Stimulated activated CD8-positive, alpha-beta memory T cell treated with anti-CD3 and anti-CD28 coated beads, Interleukin-7, amount 100 ng/mL, for 48 hours (primary cell): Measurements from ENCODE around the gene ITPK1.

Experiments used
- DNase-seq, 2 donors: peaks; one replicate each; pipeline ENCODE4 v3.0.0-alpha.2; 2020; ENCODE audit warnings: low read depth in 1 of 2; ENCODE audit errors: extremely low read depth in 1 of 2

The ITPK1 gene

GRCh38 chr14:92928258-92928629 is 187.5 kb downstream of the ITPK1 start:
- no peak for DNase-seq

GRCh38 chr14:92927349-92928257 is 188.1 kb downstream of the ITPK1 start:
- DNase-seq: no peak

- DNase-seq: no peak
Measured at GRCh38 chr14:92926931-92927330, 188.8 kb downstream of the ITPK1 start.

GRCh38 chr14:92926180-92926845 is 189.4 kb downstream of the ITPK1 start:
- DNase-seq: no peak

- no peak for DNase-seq
Measured at GRCh38 chr14:92925446-92925845, 190.3 kb downstream of the ITPK1 start.

- DNase-seq: no peak
Measured at GRCh38 chr14:92924247-92924646, 191.5 kb downstream of the ITPK1 start.

- DNase-seq: no peak
Measured at GRCh38 chr14:92923744-92924103, 192.0 kb downstream of the ITPK1 start.

GRCh38 chr14:92922883-92923743 is 192.6 kb downstream of the ITPK1 start, which contains the start of gene CHGA:
Gene CHGA, plus strand, starts transcription at chr14:92923150. Its CDS starts 210 bp downstream, at chr14:92923360.
- no peak for DNase-seq

- no peak for DNase-seq
Measured at GRCh38 chr14:92922155-92922735, 193.5 kb downstream of the ITPK1 start.

GRCh38 chr14:92920001-92920400 is 195.7 kb downstream of the ITPK1 start:
- DNase-seq: no peak

GRCh38 chr14:92917956-92918355 is 197.8 kb downstream of the ITPK1 start:
- DNase-seq: no peak

- no peak for DNase-seq
Measured at GRCh38 chr14:92917041-92917940, 198.4 kb downstream of the ITPK1 start.

- DNase-seq: no peak
Measured at GRCh38 chr14:92916201-92916600, 199.5 kb downstream of the ITPK1 start.

GRCh38 chr14:92914087-92914656 is 201.6 kb downstream of the ITPK1 start:
- peak in 1 of 2 donors; percentile 23 for DNase-seq

GRCh38 chr14:92907316-92907911 is 208.3 kb downstream of the ITPK1 start:
- no peak for DNase-seq

GRCh38 chr14:92906823-92907222 is 208.9 kb downstream of the ITPK1 start:
- DNase-seq: no peak

- no peak for DNase-seq
Measured at GRCh38 chr14:92906420-92906819, 209.3 kb downstream of the ITPK1 start.

GRCh38 chr14:92905667-92906066 is 210.1 kb downstream of the ITPK1 start:
- DNase-seq: no peak

GRCh38 chr14:92903359-92903758 is 212.4 kb downstream of the ITPK1 start:
- DNase-seq: peak in 1 of 2 donors; percentile 20
